GM18517 (cell line): ENCODE measurements around the gene PTPRU.

Source experiments
- ATAC-seq: cut with Tn5 transposase; IDR thresholded peaks from one replicate; pipeline ENCODE4 v1.9.1; 2021; ENCODE audit warnings: mild to moderate bottlenecking, moderate library complexity; ENCODE audit not compliant: unreplicated experiment

Gene PTPRU

GRCh38 chr1:29360768-29361167 lies 124.4 kb downstream of the PTPRU start:
- ATAC-seq: no peak

GRCh38 chr1:29361686-29362085 lies 125.4 kb downstream of the PTPRU start:
- ATAC-seq: no peak

- ATAC-seq: no peak
Measured at GRCh38 chr1:29362116-29362515, 125.8 kb downstream of the PTPRU start.

- ATAC-seq: no peak
Measured at GRCh38 chr1:29362764-29363163, 126.4 kb downstream of the PTPRU start.

DNA sequence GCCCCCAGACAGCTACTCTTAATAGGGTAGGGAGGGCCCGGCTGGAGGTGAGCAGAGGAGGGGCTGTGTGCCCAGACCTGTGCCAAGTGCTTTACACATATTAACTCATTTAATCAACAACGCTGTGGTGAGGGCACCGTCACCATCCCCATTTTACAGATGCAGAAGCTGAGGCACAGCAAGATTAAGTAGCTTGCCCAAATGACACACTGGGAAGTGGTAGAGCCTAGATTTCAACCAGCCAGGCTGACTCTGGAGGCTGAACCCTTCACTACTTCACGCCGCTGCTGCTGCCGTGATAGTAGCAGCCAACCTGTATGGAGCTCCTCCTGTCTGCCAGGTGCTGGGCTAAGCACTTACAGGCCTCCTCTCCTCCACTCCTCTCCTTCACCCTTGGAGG lies 127.2 kb downstream of the PTPRU start:
- ATAC-seq: no peak

GRCh38 chr1:29364101-29364678 lies 127.9 kb downstream of the PTPRU start:
- ATAC-seq: no peak

GRCh38 chr1:29365906-29366670 lies 129.8 kb downstream of the PTPRU start:
- ATAC-seq: no peak

GRCh38 chr1:29368936-29369932 lies 132.9 kb downstream of the PTPRU start:
- ATAC-seq: no peak

GRCh38 chr1:29370067-29370466 lies 133.7 kb downstream of the PTPRU start:
- ATAC-seq: no peak

- ATAC-seq: no peak
Measured at GRCh38 chr1:29371332-29371731, 135.0 kb downstream of the PTPRU start.

- ATAC-seq: no peak
Measured at GRCh38 chr1:29372108-29372507, 135.8 kb downstream of the PTPRU start.
